HCT116 (cell line): ENCODE data around the gene UMAD1. TPM values are rescaled to one million over a fixed set of nuclear protein-coding genes. Genes with fewer than 3 reads are reported as not detected.

Experiments
- ATAC-seq: fragments of 200-7000 bp; cut with Tn5 transposase; 2 replicates; pipeline ENCODE4 v1.9.1; 2020; ENCODE audit warnings: mild to moderate bottlenecking, moderate library complexity
- BruUV-seq: library from RNA; stranded (reverse); fragments of 400-500 nt; replicated peaks from 2 replicates; lab custom pipeline; 2021; lab: Mats Ljungman, UMichigan
- CTCF ChIA-PET: fragments of 300-600 bp; sonication (Branson Sonifier 250); formaldehyde crosslinking; loops from one replicate; lab custom pipeline; 2021; ENCODE audit warnings: antibody characterized with exemption; lab: Charles Lee
- POLR2A ChIA-PET: fragments of 300-600, 350-600 bp; sonication (Branson Sonifier 250); formaldehyde crosslinking; loops from one replicate; lab custom pipeline; 2021; ENCODE audit warnings: antibody characterized with exemption; lab: Charles Lee
- RAD21 ChIA-PET, 2 experiments: fragments of 300-600 bp; sonication (Branson Sonifier 250); formaldehyde crosslinking; loops; one replicate each; lab custom pipeline; 2023; ENCODE audit warnings: low total read pairs in 2 of 2; ENCODE audit not compliant: uncharacterized antibody in 2 of 2, unreplicated experiment in 2 of 2, low non-redundant PET in 1 of 2; lab: Charles Lee
- DNase-seq: peaks from one replicate; pipeline ENCODE4 v3.0.0-alpha.2; 2010; ENCODE audit warnings: low read depth, low spot score
- H2AFZ ChIP-seq: fragments of 200-600 bp; shearing (Covaris generic), sonication (generic); 2 replicates; pipeline ENCODE4 v1.6.1; 2017; ENCODE audit warnings: low read depth, mixed run types, mixed read lengths, antibody characterized with exemption, low read length; ENCODE audit not compliant: poor library complexity, severe bottlenecking
- H3K27ac ChIP-seq: 2 replicates; pipeline ENCODE4 v1.5.1; 2012; ENCODE audit warnings: low read depth, low read length
- H3K27me3 ChIP-seq: fragments of 200-600 bp; sonication (generic); 2 replicates; pipeline ENCODE4 v1.6.1; 2016; ENCODE audit warnings: mixed run types, low read length, mixed read lengths; ENCODE audit not compliant: insufficient read depth
- H3K36me3 ChIP-seq, 2 experiments: fragments of 200-500 bp in 1 of 2; fragments of 200-600 bp in 1 of 2; sonication (Bioruptor generic) in 1 of 2; sonication (generic) in 1 of 2; 2 replicates each; pipeline versions ENCODE4 v1.5.1 to v1.6.1; 2014 to 2016; ENCODE audit warnings: low read length in 2 of 2, inconsistent platforms in 1 of 2, mixed read lengths in 1 of 2, mixed run types in 1 of 2; ENCODE audit not compliant: insufficient read depth in 2 of 2, control insufficient read depth in 1 of 2
- H3K4me1 ChIP-seq, 2 experiments: fragments of 200-600 bp in 1 of 2; sonication (generic) in 1 of 2; 2 replicates each; pipeline versions ENCODE4 v1.5.1 to v1.6.1; 2012 to 2017; ENCODE audit warnings: low read length in 2 of 2, inconsistent platforms in 1 of 2, mild to moderate bottlenecking in 1 of 2, mixed read lengths in 1 of 2, mixed run types in 1 of 2, moderate library complexity in 1 of 2; ENCODE audit not compliant: insufficient read depth in 2 of 2, control insufficient read depth in 1 of 2
- H3K4me2 ChIP-seq: fragments of 200-600 bp; sonication (generic); 2 replicates; pipeline ENCODE4 v1.6.1; 2017; ENCODE audit warnings: mixed run types, low read length, mixed read lengths
- H3K4me3 ChIP-seq, 2 experiments: fragments of 200-600 bp in 1 of 2; sonication (generic) in 1 of 2; replicated peaks in 1 of 2; 2 replicates each; pipeline ENCODE4 v1.5.1; 2011 to 2016; ENCODE audit warnings: low read length in 2 of 2, control low read depth in 1 of 2, low read depth in 1 of 2, mild to moderate bottlenecking in 1 of 2, mixed read lengths in 1 of 2, mixed run types in 1 of 2
- H3K79me2 ChIP-seq: fragments of 200-600 bp; sonication (generic); 2 replicates; pipeline ENCODE4 v1.6.1; 2017; ENCODE audit warnings: mild to moderate bottlenecking, mixed run types, low read length, moderate library complexity, mixed read lengths; ENCODE audit not compliant: insufficient read depth
- H3K9ac ChIP-seq: fragments of 200-600 bp; sonication (generic); 2 replicates; pipeline ENCODE4 v1.6.1; 2016; ENCODE audit warnings: low read length, mixed read lengths
- H3K9me2 ChIP-seq: fragments of 200-600 bp; sonication (generic), shearing (Covaris generic); 2 replicates; pipeline ENCODE4 v1.6.1; 2017; ENCODE audit warnings: mixed run types, mild to moderate bottlenecking, moderate library complexity; ENCODE audit not compliant: insufficient read depth
- H3K9me3 ChIP-seq, 2 experiments: fragments of 200-500 bp in 1 of 2; fragments of 200-600 bp in 1 of 2; sonication (Bioruptor generic) in 1 of 2; sonication (generic) in 1 of 2; 2 replicates each; pipeline ENCODE4 v1.6.1; 2014 to 2017; ENCODE audit warnings: low read length in 2 of 2, mixed read lengths in 2 of 2, inconsistent platforms in 1 of 2, low read depth in 1 of 2, mild to moderate bottlenecking in 1 of 2, mixed run types in 1 of 2, moderate library complexity in 1 of 2; ENCODE audit not compliant: control insufficient read depth in 1 of 2, insufficient read depth in 1 of 2
- H4K20me1 ChIP-seq: fragments of 200-600 bp; sonication (generic), shearing (Covaris generic); 2 replicates; pipeline ENCODE4 v1.6.1; 2017; ENCODE audit warnings: mixed run types, mild to moderate bottlenecking, moderate library complexity; ENCODE audit not compliant: insufficient read depth
- CBX3 ChIP-seq: IDR thresholded peaks from 2 replicates; pipeline ENCODE4 v1.6.1; 2012; ENCODE audit warnings: low read depth
- EZH2 ChIP-seq: fragments of 200-600 bp; sonication (generic); IDR thresholded peaks from 2 replicates; pipeline ENCODE4 v1.6.1; 2017; ENCODE audit warnings: antibody characterized with exemption, mixed run types
- EZH2phosphoT487 ChIP-seq: fragments of 200-600 bp; IDR thresholded peaks from 2 replicates; pipeline ENCODE4 v1.6.1; 2018; ENCODE audit warnings: antibody characterized with exemption, borderline replicate concordance
- FOSL1 ChIP-seq: IDR thresholded peaks from 2 replicates; pipeline ENCODE4 v1.6.1; 2012; ENCODE audit warnings: low read depth
- JUND ChIP-seq: IDR thresholded peaks from 2 replicates; pipeline ENCODE4 v1.6.1; 2012
- MAX ChIP-seq: IDR thresholded peaks from 2 replicates; pipeline ENCODE4 v1.6.1; 2012
- POLR2AphosphoS5 ChIP-seq: IDR thresholded peaks from 2 replicates; pipeline ENCODE4 v1.6.1; 2011; ENCODE audit warnings: mild to moderate bottlenecking, low read depth, low read length, moderate library complexity
- SIN3A ChIP-seq: IDR thresholded peaks from 2 replicates; pipeline ENCODE4 v1.6.1; 2012; ENCODE audit warnings: low read depth
- SP1 ChIP-seq: IDR thresholded peaks from 2 replicates; pipeline ENCODE4 v1.6.1; 2012; ENCODE audit warnings: low read depth
- YY1 ChIP-seq: IDR thresholded peaks from 2 replicates; pipeline ENCODE4 v1.6.1; 2011; ENCODE audit warnings: low read length, low read depth, moderate library complexity, mild to moderate bottlenecking; ENCODE audit not compliant: insufficient replicate concordance; ENCODE audit errors: extremely low read depth
- ZFX ChIP-seq: fragments of 450-650 bp; IDR thresholded peaks from 2 replicates; pipeline ENCODE4 v1.6.1; 2017
- ZNF274 ChIP-seq: fragments of 200-500 bp; sonication (Bioruptor generic); IDR thresholded peaks from 2 replicates; pipeline ENCODE4 v1.6.1; 2014; ENCODE audit warnings: mild to moderate bottlenecking, low read depth, low read length, inconsistent platforms
- intact Hi-C: fragments of 100-400 bp; cut with micrococcal nuclease; formaldehyde crosslinking; loops from 2 replicates; pipeline ENCODE4 v1.10.0; 2022
- total RNA-seq: library from RNA; stranded (reverse); gene quantifications from one replicate; pipeline ENCODE4 v1.2.1, GENCODE V29; 2021; ENCODE audit not compliant: unreplicated experiment
- TF ChIP-seq, protein P1 (sequence below): IDR thresholded peaks from 2 replicates; pipeline ENCODE4 v1.6.1; 2012; ENCODE audit warnings: low read depth
- TF ChIP-seq, protein P2 (sequence below): IDR thresholded peaks from 2 replicates; pipeline ENCODE4 v1.6.1; 2012

Gene UMAD1
- total RNA-seq, 1 experiment from 2014 or later, result 12.7 TPM

DNA sequence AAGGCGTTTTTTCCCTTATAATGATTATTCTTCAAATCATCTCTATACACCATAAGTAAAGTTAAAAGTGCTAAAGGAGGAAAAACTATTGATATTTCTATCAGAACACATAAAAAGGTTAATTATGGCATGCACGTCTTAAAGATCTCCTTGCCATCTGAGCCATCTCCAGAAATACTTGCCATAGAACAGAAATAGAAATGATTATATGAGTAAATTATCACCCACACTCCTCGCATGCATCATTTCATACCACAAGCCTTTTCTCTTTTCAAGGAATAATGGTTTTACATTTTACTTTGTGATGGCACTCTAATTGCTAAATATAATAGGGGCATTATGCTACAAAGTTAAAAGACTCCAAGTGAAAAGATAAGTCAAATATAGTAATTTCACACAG lies 272.4 kb downstream of the UMAD1 start:
- no peak overlapping the region for H3K4me2 ChIP-seq
- ChIA-PET POLR2A (no interaction called here), CTCF (no interaction called here), RAD21 (no interaction called here)
- H3K79me2 ChIP-seq, result no peaks in the 10 kb centered on the region
- no peaks in the 10 kb centered on the region for H3K27me3 ChIP-seq
- H4K20me1 ChIP-seq, result no peaks in the 10 kb centered on the region
- H3K9me3 ChIP-seq, result no peaks in the 10 kb centered on the region
- H3K9me2 ChIP-seq, result no peaks in the 10 kb centered on the region
- intact Hi-C loops, result no loop called here
- no peaks in the 10 kb centered on the region for H3K4me1 ChIP-seq
- ATAC-seq (no peak), DNase-seq (no peak)
- H3K9ac ChIP-seq, result no peak overlapping the region
- H3K36me3 ChIP-seq, result no peaks in the 10 kb centered on the region
- H3K4me3 ChIP-seq, result no peak overlapping the region
- no peak overlapping the region for H3K27ac ChIP-seq
- no peak overlapping the region for H2AFZ ChIP-seq
- BruUV-seq, result no TSS peak
- TF ChIP-seq YY1, result no peak
- TF ChIP-seq ZNF274, result no peak
- TF ChIP-seq FOSL1, result no peak
- no peak for TF ChIP-seq ZFX
- TF ChIP-seq, protein P1, sequence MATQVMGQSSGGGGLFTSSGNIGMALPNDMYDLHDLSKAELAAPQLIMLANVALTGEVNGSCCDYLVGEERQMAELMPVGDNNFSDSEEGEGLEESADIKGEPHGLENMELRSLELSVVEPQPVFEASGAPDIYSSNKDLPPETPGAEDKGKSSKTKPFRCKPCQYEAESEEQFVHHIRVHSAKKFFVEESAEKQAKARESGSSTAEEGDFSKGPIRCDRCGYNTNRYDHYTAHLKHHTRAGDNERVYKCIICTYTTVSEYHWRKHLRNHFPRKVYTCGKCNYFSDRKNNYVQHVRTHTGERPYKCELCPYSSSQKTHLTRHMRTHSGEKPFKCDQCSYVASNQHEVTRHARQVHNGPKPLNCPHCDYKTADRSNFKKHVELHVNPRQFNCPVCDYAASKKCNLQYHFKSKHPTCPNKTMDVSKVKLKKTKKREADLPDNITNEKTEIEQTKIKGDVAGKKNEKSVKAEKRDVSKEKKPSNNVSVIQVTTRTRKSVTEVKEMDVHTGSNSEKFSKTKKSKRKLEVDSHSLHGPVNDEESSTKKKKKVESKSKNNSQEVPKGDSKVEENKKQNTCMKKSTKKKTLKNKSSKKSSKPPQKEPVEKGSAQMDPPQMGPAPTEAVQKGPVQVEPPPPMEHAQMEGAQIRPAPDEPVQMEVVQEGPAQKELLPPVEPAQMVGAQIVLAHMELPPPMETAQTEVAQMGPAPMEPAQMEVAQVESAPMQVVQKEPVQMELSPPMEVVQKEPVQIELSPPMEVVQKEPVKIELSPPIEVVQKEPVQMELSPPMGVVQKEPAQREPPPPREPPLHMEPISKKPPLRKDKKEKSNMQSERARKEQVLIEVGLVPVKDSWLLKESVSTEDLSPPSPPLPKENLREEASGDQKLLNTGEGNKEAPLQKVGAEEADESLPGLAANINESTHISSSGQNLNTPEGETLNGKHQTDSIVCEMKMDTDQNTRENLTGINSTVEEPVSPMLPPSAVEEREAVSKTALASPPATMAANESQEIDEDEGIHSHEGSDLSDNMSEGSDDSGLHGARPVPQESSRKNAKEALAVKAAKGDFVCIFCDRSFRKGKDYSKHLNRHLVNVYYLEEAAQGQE, result no peak
- no peak for TF ChIP-seq SIN3A
- no peak for TF ChIP-seq JUND
- TF ChIP-seq SP1, result no peak
- no peak for TF ChIP-seq CBX3
- no peak for TF ChIP-seq MAX
- TF ChIP-seq EZH2phosphoT487, result no peak
- no peak for TF ChIP-seq POLR2AphosphoS5
- TF ChIP-seq EZH2, result no peak
- TF ChIP-seq, protein P2, sequence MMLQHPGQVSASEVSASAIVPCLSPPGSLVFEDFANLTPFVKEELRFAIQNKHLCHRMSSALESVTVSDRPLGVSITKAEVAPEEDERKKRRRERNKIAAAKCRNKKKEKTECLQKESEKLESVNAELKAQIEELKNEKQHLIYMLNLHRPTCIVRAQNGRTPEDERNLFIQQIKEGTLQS, result no peak
